Liver (tissue), 9 donors: ENCODE data around the gene CSTPP1. TPM values are rescaled to one million over a fixed set of nuclear protein-coding genes. Genes with fewer than 3 reads are reported as not detected.

ENCODE experiments used
- DNase-seq: peaks from one replicate; pipeline ENCODE4 v3.0.0-alpha.2; 2017; ENCODE audit warnings: low spot score
- H3K27ac ChIP-seq, 2 donors: one replicate each; pipeline ENCODE4 v1.7.0; 2013; ENCODE audit warnings: inconsistent platforms in 2 of 2, low read length in 2 of 2, control low read depth in 1 of 2, low read depth in 1 of 2, mild to moderate bottlenecking in 1 of 2
- H3K27me3 ChIP-seq, 4 donors: one replicate each; pipeline versions ENCODE4 v1.6.1 to v1.7.0; 2013; ENCODE audit warnings: low read length in 3 of 4, inconsistent platforms in 1 of 4, mild to moderate bottlenecking in 1 of 4, moderate library complexity in 1 of 4; ENCODE audit not compliant: control insufficient read depth in 4 of 4, insufficient read depth in 4 of 4
- H3K36me3 ChIP-seq, 4 donors: one replicate each; pipeline versions ENCODE4 v1.6.1 to v1.7.0; 2013; ENCODE audit warnings: low read length in 3 of 4, mild to moderate bottlenecking in 3 of 4, low read depth in 1 of 4, moderate library complexity in 1 of 4; ENCODE audit not compliant: control insufficient read depth in 4 of 4, insufficient read depth in 3 of 4
- H3K4me1 ChIP-seq, 4 donors: one replicate each; pipeline versions ENCODE4 v1.6.1 to v1.7.0; 2013; ENCODE audit warnings: low read length in 3 of 4, mild to moderate bottlenecking in 3 of 4, moderate library complexity in 1 of 4; ENCODE audit not compliant: control insufficient read depth in 4 of 4, insufficient read depth in 4 of 4
- H3K4me3 ChIP-seq, 3 donors: one replicate each; pipeline versions ENCODE4 v1.6.1 to v1.7.0; 2013; ENCODE audit warnings: low read length in 3 of 3, control low read depth in 1 of 3, low read depth in 1 of 3, mild to moderate bottlenecking in 1 of 3
- H3K9ac ChIP-seq, 2 donors: one replicate each; pipeline ENCODE4 v1.7.0; 2013; ENCODE audit warnings: low read length in 2 of 2, mild to moderate bottlenecking in 2 of 2, moderate library complexity in 2 of 2, control low read depth in 1 of 2, low read depth in 1 of 2
- H3K9me3 ChIP-seq, 4 donors: one replicate each; pipeline versions ENCODE4 v1.6.1 to v1.7.0; 2013; ENCODE audit warnings: low read length in 3 of 4; ENCODE audit not compliant: control insufficient read depth in 4 of 4
- ATF3 ChIP-seq: IDR thresholded peaks from 2 replicates; pipeline ENCODE4 v1.6.1; 2016; ENCODE audit warnings: antibody characterized with exemption
- EGR1 ChIP-seq, 2 donors: IDR thresholded peaks; 2 replicates each; pipeline ENCODE4 v1.6.1; 2016 to 2018; ENCODE audit warnings: antibody characterized with exemption in 2 of 2, low read depth in 2 of 2
- FOXA1 ChIP-seq: IDR thresholded peaks from 2 replicates; pipeline ENCODE4 v1.6.1; 2016; ENCODE audit warnings: antibody characterized with exemption
- GABPA ChIP-seq, 2 donors: IDR thresholded peaks in 1 of 2; conservative IDR thresholded peaks in 1 of 2; 2 replicates each; pipeline ENCODE4 v1.6.1; 2016; ENCODE audit warnings: antibody characterized with exemption in 2 of 2, mild to moderate bottlenecking in 1 of 2, moderate library complexity in 1 of 2
- HNF4G ChIP-seq: IDR thresholded peaks from 2 replicates; pipeline ENCODE4 v1.6.1; 2016; ENCODE audit warnings: antibody characterized with exemption
- JUND ChIP-seq, 2 donors: IDR thresholded peaks; 2 replicates each; pipeline ENCODE4 v1.6.1; 2016; ENCODE audit warnings: antibody characterized with exemption in 2 of 2
- MAX ChIP-seq: IDR thresholded peaks from 2 replicates; pipeline ENCODE4 v1.6.1; 2016; ENCODE audit warnings: antibody characterized with exemption
- NR2F2 ChIP-seq: IDR thresholded peaks from 2 replicates; pipeline ENCODE4 v1.6.1; 2016; ENCODE audit warnings: antibody characterized with exemption
- RAD21 ChIP-seq, 2 donors: IDR thresholded peaks; 2 replicates each; pipeline ENCODE4 v1.6.1; 2016; ENCODE audit warnings: antibody characterized with exemption in 2 of 2, mild to moderate bottlenecking in 2 of 2
- REST ChIP-seq: IDR thresholded peaks from 2 replicates; pipeline ENCODE4 v1.6.1; 2016; ENCODE audit warnings: antibody characterized with exemption, mild to moderate bottlenecking
- RXRA ChIP-seq, 2 donors: IDR thresholded peaks; 2 replicates each; pipeline ENCODE4 v1.6.1; 2017 to 2018; ENCODE audit warnings: antibody characterized with exemption in 2 of 2, mild to moderate bottlenecking in 1 of 2
- SP1 ChIP-seq: IDR thresholded peaks from 2 replicates; pipeline ENCODE4 v1.6.1; 2018; ENCODE audit warnings: antibody characterized with exemption, mild to moderate bottlenecking
- TAF1 ChIP-seq: conservative IDR thresholded peaks from 2 replicates; pipeline ENCODE4 v1.6.1; 2016; ENCODE audit warnings: antibody characterized with exemption, mild to moderate bottlenecking
- YY1 ChIP-seq: IDR thresholded peaks from 2 replicates; pipeline ENCODE4 v1.6.1; 2016; ENCODE audit warnings: antibody characterized with exemption, mild to moderate bottlenecking
- ZBTB33 ChIP-seq: IDR thresholded peaks from 2 replicates; pipeline ENCODE4 v1.6.1; 2016; ENCODE audit warnings: antibody characterized with exemption
- WGBS: extraction: QIAGEN DNeasy Blood & Tissue Kit; methylation state at CpG from one replicate; pipeline ENCODE4 v1.1.7; 2013; 5-methylcytosine and 5-hydroxymethylcytosine counted together
- polyA plus RNA-seq, 2 donors: library from polyadenylated mRNA; stranded (reverse) in 1 of 2; unstranded in 1 of 2; fragments of 200-250 nt in 1 of 2; fragments of >200 nt in 1 of 2; fragmentation: Nextera tagmentation in 1 of 2; extraction: Ambion mirVana in 1 of 2; gene quantifications; one replicate each; pipeline versions ENCODE4 v1.2.1 to v1.2.3, GENCODE V29; 2013 to 2015
- total RNA-seq, 2 donors: library from RNA; depleted of rRNA; stranded (reverse); fragments of >200 nt; gene quantifications; one replicate each; pipeline ENCODE4 v1.2.3, GENCODE V29; 2014
- TF ChIP-seq, protein P1 (sequence below): fragments of 150-350 bp; IDR thresholded peaks from 2 replicates; pipeline ENCODE4 v1.5.1; 2017; ENCODE audit warnings: improper control_type of control experiment, low read depth, low read length; ENCODE audit not compliant: missing input control
- donor health status: healthy.
- donor health status: healthy.
- donor health status: healthy.
- donor health status: healthy.
- donor health status: healthy.

The CSTPP1 gene
- total and polyA plus RNA-seq, 4 donors, result 5.4 to 6.6 (median 5.7) TPM

- Histone ChIP-seq H3K27ac (no peak overlapping the region), H3K27me3 (no peaks in the 10 kb centered on the region), H3K9me3 (no peaks in the 10 kb centered on the region), H3K4me3 (no peak overlapping the region), H3K36me3 (no peaks in the 10 kb centered on the region), H3K9ac (no peak overlapping the region), H3K4me1 (no peaks in the 10 kb centered on the region)
- WGBS, result 87% methylated on average over 6 of the region's 6 CpGs
- DNase-seq, result no peak
- TF ChIP-seq TAF1 (no peak), SP1 (no peak), FOXA1 (no peak), GABPA (IDR thresholded peaks at IDR 0.05 in 1 of 2, conservative IDR thresholded peaks at IDR 0.05 in 1 of 2) (no peak), MAX (no peak), RAD21 (IDR thresholded peaks at IDR 0.05) (no peak), RXRA (IDR thresholded peaks at IDR 0.05) (no peak), NR2F2 (no peak), HNF4G (no peak)
- TF ChIP-seq, protein P1, sequence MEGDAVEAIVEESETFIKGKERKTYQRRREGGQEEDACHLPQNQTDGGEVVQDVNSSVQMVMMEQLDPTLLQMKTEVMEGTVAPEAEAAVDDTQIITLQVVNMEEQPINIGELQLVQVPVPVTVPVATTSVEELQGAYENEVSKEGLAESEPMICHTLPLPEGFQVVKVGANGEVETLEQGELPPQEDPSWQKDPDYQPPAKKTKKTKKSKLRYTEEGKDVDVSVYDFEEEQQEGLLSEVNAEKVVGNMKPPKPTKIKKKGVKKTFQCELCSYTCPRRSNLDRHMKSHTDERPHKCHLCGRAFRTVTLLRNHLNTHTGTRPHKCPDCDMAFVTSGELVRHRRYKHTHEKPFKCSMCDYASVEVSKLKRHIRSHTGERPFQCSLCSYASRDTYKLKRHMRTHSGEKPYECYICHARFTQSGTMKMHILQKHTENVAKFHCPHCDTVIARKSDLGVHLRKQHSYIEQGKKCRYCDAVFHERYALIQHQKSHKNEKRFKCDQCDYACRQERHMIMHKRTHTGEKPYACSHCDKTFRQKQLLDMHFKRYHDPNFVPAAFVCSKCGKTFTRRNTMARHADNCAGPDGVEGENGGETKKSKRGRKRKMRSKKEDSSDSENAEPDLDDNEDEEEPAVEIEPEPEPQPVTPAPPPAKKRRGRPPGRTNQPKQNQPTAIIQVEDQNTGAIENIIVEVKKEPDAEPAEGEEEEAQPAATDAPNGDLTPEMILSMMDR, result no peak
Observed at GRCh38 chr11:47107744-47108143, 171.2 kb downstream of the CSTPP1 start.

DNA sequence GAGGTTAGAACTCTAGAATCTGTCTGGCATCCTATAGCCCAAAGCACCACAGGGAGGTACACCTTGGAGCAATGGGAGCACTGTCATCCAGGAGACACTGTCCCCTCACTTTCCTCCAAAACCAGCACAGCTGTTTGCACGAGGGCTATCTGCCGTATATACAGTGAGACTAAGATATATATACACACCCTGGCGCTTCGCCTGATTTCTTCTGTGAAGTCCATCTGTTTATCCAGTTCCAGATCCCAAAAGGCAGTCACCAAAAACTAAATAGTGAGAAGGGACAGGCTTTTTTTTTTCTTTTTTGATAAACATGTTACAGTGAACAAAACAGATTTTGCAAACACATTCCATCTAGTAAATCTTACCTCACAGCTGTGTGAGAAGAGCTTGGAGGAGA lies 171.7 kb downstream of the CSTPP1 start:
- Histone ChIP-seq H3K27ac (no peak overlapping the region), H3K36me3 (no peaks in the 10 kb centered on the region), H3K27me3 (no peaks in the 10 kb centered on the region), H3K9me3 (no peaks in the 10 kb centered on the region), H3K9ac (no peak overlapping the region), H3K4me1 (no peaks in the 10 kb centered on the region), H3K4me3 (no peak overlapping the region)
- TF ChIP-seq NR2F2, result no peak
- no peak for TF ChIP-seq RAD21 (IDR thresholded peaks at IDR 0.05)
- TF ChIP-seq JUND (IDR thresholded peaks at IDR 0.05), result no peak
- TF ChIP-seq FOXA1, result no peak
- no peak for TF ChIP-seq EGR1 (IDR thresholded peaks at IDR 0.05; ENCODE audit: low read depth in 2 of 2)
- TF ChIP-seq SP1, result no peak
- no peak for TF ChIP-seq ATF3
- no peak for TF ChIP-seq HNF4G
- WGBS, result 90% methylated on average over 4 of the region's 4 CpGs
- no peak for DNase-seq

- Histone ChIP-seq H3K27ac (no peak overlapping the region), H3K36me3 (no peaks in the 10 kb centered on the region), H3K9ac (no peak overlapping the region), H3K9me3 (no peaks in the 10 kb centered on the region), H3K27me3 (no peaks in the 10 kb centered on the region), H3K4me1 (no peaks in the 10 kb centered on the region), H3K4me3 (no peak overlapping the region)
- WGBS, result 80% methylated on average over 6 of the region's 6 CpGs
- DNase-seq, result no peak
- no peak for TF ChIP-seq HNF4G
- TF ChIP-seq, protein P1, result no peak
- no peak for TF ChIP-seq NR2F2
- TF ChIP-seq GABPA (IDR thresholded peaks at IDR 0.05 in 1 of 2, conservative IDR thresholded peaks at IDR 0.05 in 1 of 2), result no peak
- no peak for TF ChIP-seq MAX
- no peak for TF ChIP-seq TAF1
- no peak for TF ChIP-seq YY1
- TF ChIP-seq EGR1 (IDR thresholded peaks at IDR 0.05; ENCODE audit: low read depth in 2 of 2), result no peak
- TF ChIP-seq REST, result no peak
- TF ChIP-seq ZBTB33, result no peak
Observed at GRCh38 chr11:47109051-47109726, 172.6 kb downstream of the CSTPP1 start.
